ENCODE measurements around the gene RBBP8NL. TPM values are rescaled to one million over a fixed set of nuclear protein-coding genes. Genes with fewer than 3 reads are reported as not detected.

The RBBP8NL gene
- total and polyA plus RNA-seq, 12 donors: not detected

- intact Hi-C loops (cut with DNase I): loop anchor here in 1 of 2 donors (5.0 kb wide), 1 partner anchor 67 kb away; the partner anchor contains the start of gene ADRM1
- WGBS, 4 donors: 15 to 57% (median 27%) methylated on average over 8 to 28 of the region's 28 CpGs
- DNase-seq: peak; percentile 61 to 89 (median 84)
- Histone ChIP-seq H3K4me3 (peak overlapping the region in 2 of 4 donors; percentile 0 to 38), H3K27ac (peak overlapping the region in 4 of 5 donors; percentile 63 to 94 (median 78)), H3K9me3 (replicated peaks in 1 of 3) (no peaks in the 10 kb centered on the region), H3K36me3 (replicated peaks in 1 of 2) (no peaks in the 10 kb centered on the region), H3K27me3 (no peaks in the 10 kb centered on the region), H3K4me1 (replicated peaks in 1 of 2) (peaks cover 60 to 61% of the 10 kb centered on the region in 2 donors)
- peak in 3 of 6 experiments; percentile 32 to 39 (median 33) for TF ChIP-seq CTCF (IDR thresholded peaks at IDR 0.05)
- peak in 1 of 2 donors; percentile 46 for TF ChIP-seq POLR2A (IDR thresholded peaks at IDR 0.05)
Measured at GRCh38 chr20:62368976-62369814, 58.1 kb downstream of the RBBP8NL start.

GRCh38 chr20:62368392-62368975 is 58.9 kb downstream of the RBBP8NL start:
- H3K9me3 ChIP-seq (replicated peaks in 1 of 3): no peaks in the 10 kb centered on the region
- TF ChIP-seq POLR2A (IDR thresholded peaks at IDR 0.05): no peak
- TF ChIP-seq CTCF (IDR thresholded peaks at IDR 0.05): peak in 1 of 6 experiments; percentile 15
- peak overlapping the region in 4 of 5 donors; percentile 60 to 94 (median 78) for H3K27ac ChIP-seq
- 12 to 33% (median 22%) methylated on average over 8 to 15 of the region's 15 CpGs for WGBS, 4 donors
- no peaks in the 10 kb centered on the region for H3K27me3 ChIP-seq
- DNase-seq: peak in 5 of 7 donors; percentile 70 to 83 (median 77)
- intact Hi-C loops (cut with DNase I): loop anchor here in 1 of 2 donors (5.0 kb wide), 1 partner anchor 66 kb away; the partner anchor contains the start of gene ADRM1
- H3K4me3 ChIP-seq: peak overlapping the region in 2 of 4 donors; percentile 0 to 38
- peaks cover 63% of the 10 kb centered on the region in 2 donors for H3K4me1 ChIP-seq (replicated peaks in 1 of 2)
- no peaks in the 10 kb centered on the region for H3K36me3 ChIP-seq (replicated peaks in 1 of 2)

GRCh38 chr20:62367633-62368391 is 59.5 kb downstream of the RBBP8NL start:
- H3K27ac ChIP-seq: peak overlapping the region in 4 of 5 donors; percentile 0 to 94 (median 91)
- TF ChIP-seq POLR2A (IDR thresholded peaks at IDR 0.05) (no peak), CTCF (IDR thresholded peaks at IDR 0.05) (no peak)
- DNase-seq: peak in 4 of 7 donors; percentile 53 to 67 (median 66)
- intact Hi-C loops (cut with DNase I): loop anchor here in 1 of 2 donors (5.0 kb wide), 1 partner anchor 66 kb away; the partner anchor contains the start of gene ADRM1
- H3K36me3 ChIP-seq (replicated peaks in 1 of 2): no peaks in the 10 kb centered on the region
- H3K4me3 ChIP-seq: peak overlapping the region in 2 of 4 donors; percentile 64 to 99
- no peaks in the 10 kb centered on the region for H3K27me3 ChIP-seq
- 10 to 17% (median 15%) methylated on average over 10 to 37 of the region's 37 CpGs for WGBS, 4 donors
- no peaks in the 10 kb centered on the region for H3K9me3 ChIP-seq (replicated peaks in 1 of 3)
- peaks cover 63% of the 10 kb centered on the region in 2 donors for H3K4me1 ChIP-seq (replicated peaks in 1 of 2)

All from adrenal gland (tissue), 12 donors.